Esophagus muscularis mucosa (tissue), 4 donors: ENCODE results near the gene MYH11.

Experiments used
- CTCF ChIP-seq, 3 experiments: fragments of 200-600 bp in 2 of 3; fragments of 450-650 bp in 1 of 3; sonication (generic) in 2 of 3; IDR thresholded peaks; one replicate each; pipeline ENCODE4 v1.5.1; 2017 to 2019; ENCODE audit warnings: antibody characterized with exemption in 3 of 3, mild to moderate bottlenecking in 2 of 3, moderate library complexity in 1 of 3
- EP300 ChIP-seq: sonication (generic); formaldehyde crosslinking; IDR thresholded peaks from one replicate; pipeline ENCODE4 v1.6.1; 2017; ENCODE audit warnings: antibody characterized with exemption
- POLR2AphosphoS5 ChIP-seq, 2 donors: sonication (generic); formaldehyde crosslinking; IDR thresholded peaks; one replicate each; pipeline ENCODE4 v1.6.1; 2017; ENCODE audit warnings: antibody characterized with exemption in 2 of 2

DNA sequence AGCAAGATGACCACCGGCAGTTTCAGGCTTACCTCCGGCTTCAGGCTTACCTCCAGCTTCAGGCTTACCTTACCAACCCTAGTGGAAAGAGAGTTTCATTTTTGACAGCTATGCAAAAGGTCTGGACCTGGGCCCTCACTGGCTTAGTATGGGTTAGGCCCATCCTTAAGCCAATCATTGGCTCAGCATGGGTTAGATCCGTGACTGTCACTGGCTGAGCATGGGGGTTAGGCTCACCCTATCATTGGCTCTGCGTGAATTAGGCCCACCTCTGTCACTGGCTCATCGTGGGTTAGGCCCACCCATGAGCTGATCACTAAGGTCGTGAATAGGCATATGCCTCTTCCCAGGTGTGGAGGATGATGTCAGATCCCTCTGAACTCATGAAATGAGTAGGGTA lies 198.7 kb downstream of the MYH11 start:
- TF ChIP-seq POLR2AphosphoS5 (IDR thresholded peaks at IDR 0.05) (no peak), CTCF (IDR thresholded peaks at IDR 0.05) (no peak), EP300 (no peak)
